ENCODE data around the gene NOXO1. TPM values are rescaled to one million over a fixed set of nuclear protein-coding genes. Genes with fewer than 3 reads are reported as not detected.
A peak's percentile ranks its signal among the peaks of the same experiment; 100 is the strongest.

Gene NOXO1
- total and polyA plus RNA-seq, 9 of the 15 experiments (the other 6 are each of a cell fraction or from before 2014, with no cell fraction given) = not detected

GRCh38 chr16:2027024-2028010 is 46.0 kb upstream of the NOXO1 start:
- Histone ChIP-seq H3K36me3 (ENCODE audit: control insufficient read depth, insufficient read depth, low read length) (peaks cover 7% of the 10 kb centered on the region; the same call in 1 of the 3 replicates), H3K4me1 (replicated peaks in 1 of 2; ENCODE audit: control insufficient read depth in 2 of 2, insufficient read depth in 2 of 2, low read length in 2 of 2) (peaks cover 25 to 83% of the 10 kb centered on the region in 2 experiments; a peak in 4 of 5 replicates), H2AFZ (ENCODE audit: low read depth, low read length) (peak overlapping the region; percentile 88), H4K20me1 (replicated peaks; ENCODE audit: control insufficient read depth, insufficient read depth, low read length) (0 out of 2 replicates have a peak, but pooled peaks cover 7% of the 10 kb centered on the region), H3K27me3 (ENCODE audit: control insufficient read depth in 2 of 2, insufficient read depth in 2 of 2, low read length in 2 of 2) (no peaks in the 10 kb centered on the region), H3K4me2 (ENCODE audit: insufficient read depth, low read length) (peak overlapping the region; percentile 93), H3K9me1 (ENCODE audit: control insufficient read depth, insufficient read depth, low read length) (peaks cover 3% of the 10 kb centered on the region), H3K27ac (ENCODE audit: extremely low read depth, low read depth, low read length) (0 out of 3 replicates have a peak overlapping the region, but pooled peaks have one; percentile 56), H3K79me2 (ENCODE audit: control insufficient read depth, insufficient read depth, low read length) (peaks cover 16% of the 10 kb centered on the region), H3K9ac (ENCODE audit: insufficient read depth in 1 of 2, low read depth in 2 of 2, low read length in 2 of 2) (peak overlapping the region; percentile 46 to 85), H3K9me3 (replicated peaks; ENCODE audit: control insufficient read depth, insufficient read depth, low read depth, low read length) (no peaks in the 10 kb centered on the region), H3K4me3 (peak overlapping the region; percentile 61)
- ATAC-seq (peak; percentile 12), FAIRE-seq (peak; percentile 83), DNase-seq (ENCODE audit: extremely low read depth in 1 of 4, low spot score in 3 of 4) (peak in 3 of 4 experiments; percentile 66 to 71 (median 67))
- in situ Hi-C loops (cut with MboI) = no loop called here
- ChIA-PET POLR2A (interaction anchor here (0.8 to 1.0 kb wide), 2 partner anchors 127 to 128 kb away, joined by 3 to 5 read pairs; partner anchors contain the start of gene TRAF7), CTCF (ENCODE audit: low intra/inter-chr PET ratio) (no interaction called here)
- WGBS (ENCODE audit: insufficient coverage, low coverage, missing lambda C conversion rate) = 11% methylated on average over 25 of the region's 76 CpGs
- intact Hi-C loops (cut with micrococcal nuclease) = no loop called here
- TSS peak; percentile 68 for BruUV-seq (replicated peaks)
- no peak for TF ChIP-seq NR2C2 (CRISPR knock-in tag; IDR thresholded peaks at IDR 0.05)
- TF ChIP-seq NR2C2 (tag; IDR thresholded peaks at IDR 0.05) = peak; percentile 51; the same call in 1 of the 2 replicates
- peak; percentile 47; the same call in 1 of the 2 replicates for TF ChIP-seq POLR2G (IDR thresholded peaks at IDR 0.05; ENCODE audit: low read depth, low read length)
- no peak for TF ChIP-seq ZNF436 (CRISPR knock-in tag; IDR thresholded peaks at IDR 0.05)
- TF ChIP-seq E2F6 (IDR thresholded peaks at IDR 0.05; ENCODE audit: borderline replicate concordance in 1 of 2, extremely low read depth in 1 of 2, insufficient read depth in 1 of 2, insufficient read length in 1 of 2, low read depth in 1 of 2, low read length in 1 of 2, poor library complexity in 1 of 2, severe bottlenecking in 1 of 2) = peak in 1 of 2 experiments; percentile 83
- TF ChIP-seq SAP30 (IDR thresholded peaks at IDR 0.05; ENCODE audit: borderline replicate concordance, insufficient read depth, low read depth, low read length, poor library complexity, severe bottlenecking) = peak; percentile 32

Measured in K562 (cell line).